H1 (cell line): Measurements from ENCODE around the gene TOB1. TPM values are rescaled to one million over a fixed set of nuclear protein-coding genes. Genes with fewer than 3 reads are reported as not detected.

Experiments
- CTCF ChIA-PET: fragments of 300-600 bp; sonication (Branson Sonifier 250); formaldehyde crosslinking; loops from one replicate; lab custom pipeline; 2021; ENCODE audit not compliant: partially characterized antibody; lab: Charles Lee
- POLR2A ChIA-PET: fragments of 300-600 bp; sonication (Branson Sonifier 250); formaldehyde crosslinking; loops from one replicate; lab custom pipeline; 2021; ENCODE audit warnings: inconsistent platforms; ENCODE audit not compliant: partially characterized antibody; lab: Charles Lee
- DNase-seq, 2 experiments: peaks; one replicate each; pipeline versions ENCODE4 v3.0.0 to v3.0.0-alpha.2; 2010 to 2022; ENCODE audit warnings: low spot score in 2 of 2, low read depth in 1 of 2, mixed read lengths in 1 of 2
- FAIRE-seq: peaks from 2 replicates; lab custom pipeline; 2011; peaks lifted over from hg19 to GRCh38; lab: Jason Lieb, UNC
- H2AFZ ChIP-seq: 2 replicates; pipeline ENCODE4 v1.8.1; 2012; ENCODE audit warnings: low read length, inconsistent platforms
- H2AK5ac ChIP-seq: 2 replicates; pipeline ENCODE4 v1.6.1; 2013; ENCODE audit warnings: low read depth, low read length
- H2BK120ac ChIP-seq: replicated peaks from 2 replicates; pipeline ENCODE3; 2013; ENCODE audit warnings: low read depth, low read length, inconsistent platforms
- H2BK12ac ChIP-seq: 2 replicates; pipeline ENCODE4 v1.6.1; 2013; ENCODE audit warnings: low read depth, low read length
- H2BK15ac ChIP-seq: 2 replicates; pipeline ENCODE4 v1.6.1; 2013; ENCODE audit warnings: low read length
- H2BK20ac ChIP-seq: 2 replicates; pipeline ENCODE4 v1.6.1; 2013; ENCODE audit warnings: low read length
- H2BK5ac ChIP-seq: 2 replicates; pipeline ENCODE4 v1.6.1; 2013; ENCODE audit warnings: low read depth, low read length
- H3K14ac ChIP-seq: 2 replicates; pipeline ENCODE4 v1.6.1; 2013; ENCODE audit warnings: inconsistent platforms; ENCODE audit not compliant: insufficient read length
- H3K18ac ChIP-seq: 2 replicates; pipeline ENCODE4 v1.6.1; 2013; ENCODE audit warnings: low read length; ENCODE audit errors: extremely low read depth
- H3K23ac ChIP-seq: 2 replicates; pipeline ENCODE4 v1.6.1; 2013; ENCODE audit warnings: inconsistent platforms; ENCODE audit not compliant: insufficient read length
- H3K23me2 ChIP-seq: 2 replicates; pipeline ENCODE4 v1.6.1; 2013; ENCODE audit warnings: low read depth, low read length
- H3K27ac ChIP-seq: 2 replicates; pipeline ENCODE4 v1.6.1; 2011; ENCODE audit warnings: low read depth, low read length, inconsistent platforms
- H3K27me3 ChIP-seq, 4 experiments: replicated peaks in 1 of 4; 1 replicate in 1 of 4; 2 replicates in 3 of 4; pipeline versions ENCODE4 v1.6.1 to v1.8.1; 2011 to 2013; ENCODE audit warnings: low read length in 3 of 4, mild to moderate bottlenecking in 3 of 4, inconsistent platforms in 2 of 4, mixed read lengths in 2 of 4, moderate library complexity in 1 of 4; ENCODE audit not compliant: control insufficient read depth in 3 of 4, insufficient read depth in 3 of 4; ENCODE audit errors: extremely low read depth in 1 of 4
- H3K36me3 ChIP-seq, 4 experiments: 2 replicates each; pipeline versions ENCODE4 v1.6.1 to v1.8.1; 2011 to 2013; ENCODE audit warnings: mild to moderate bottlenecking in 4 of 4, low read length in 3 of 4, moderate library complexity in 2 of 4, control low read depth in 1 of 4, inconsistent platforms in 1 of 4; ENCODE audit not compliant: insufficient read depth in 4 of 4, control insufficient read depth in 2 of 4
- H3K4ac ChIP-seq: replicated peaks from 2 replicates; pipeline ENCODE3; 2013; ENCODE audit warnings: low read length, low read depth, mixed read lengths, inconsistent platforms; ENCODE audit not compliant: insufficient read length
- H3K4me1 ChIP-seq, 4 experiments: replicated peaks in 1 of 4; 1 replicate in 1 of 4; 2 replicates in 3 of 4; pipeline versions ENCODE4 v1.6.1 to v1.8.1; 2011 to 2013; ENCODE audit warnings: low read length in 3 of 4, inconsistent platforms in 2 of 4, mixed read lengths in 1 of 4; ENCODE audit not compliant: insufficient read depth in 4 of 4, control insufficient read depth in 3 of 4
- H3K4me2 ChIP-seq, 2 experiments: 2 replicates each; pipeline versions ENCODE4 v1.6.1 to v1.8.1; 2011 to 2013; ENCODE audit warnings: low read depth in 2 of 2, low read length in 2 of 2, control low read depth in 1 of 2, inconsistent platforms in 1 of 2, mild to moderate bottlenecking in 1 of 2; ENCODE audit not compliant: insufficient read depth in 1 of 2
- H3K4me3 ChIP-seq, 4 experiments: fragments of 200-600, 300-600 bp in 1 of 4; sonication (generic), shearing (Covaris generic), sonication (Bioruptor Twin) in 1 of 4; 2 replicates each; pipeline versions ENCODE4 v1.5.1 to v1.8.1; 2011 to 2016; ENCODE audit warnings: low read length in 4 of 4, low read depth in 3 of 4, control low read depth in 2 of 4, inconsistent platforms in 2 of 4, mild to moderate bottlenecking in 2 of 4, mixed read lengths in 1 of 4, moderate library complexity in 1 of 4; ENCODE audit not compliant: insufficient read depth in 2 of 4; ENCODE audit errors: extremely low read depth in 1 of 4
- H3K56ac ChIP-seq: replicated peaks from 2 replicates; pipeline ENCODE3; 2013; ENCODE audit warnings: low read depth, mild to moderate bottlenecking, mixed read lengths, low read length, inconsistent platforms; ENCODE audit not compliant: insufficient read length
- H3K79me1 ChIP-seq: 2 replicates; pipeline ENCODE4 v1.6.1; 2013; ENCODE audit warnings: low read depth, low read length, control low read depth
- H3K79me2 ChIP-seq, 2 experiments: 2 replicates each; pipeline versions ENCODE4 v1.6.1 to v1.8.1; 2012 to 2013; ENCODE audit warnings: low read length in 2 of 2, mild to moderate bottlenecking in 2 of 2, inconsistent platforms in 1 of 2; ENCODE audit not compliant: insufficient read depth in 2 of 2, control insufficient read depth in 1 of 2
- H3K9ac ChIP-seq, 4 experiments: replicated peaks in 1 of 4; 1 replicate in 1 of 4; 2 replicates in 3 of 4; pipeline versions ENCODE4 v1.6.1 to v1.8.1; 2011 to 2013; ENCODE audit warnings: low read depth in 3 of 4, low read length in 3 of 4, control low read depth in 2 of 4, mild to moderate bottlenecking in 2 of 4, moderate library complexity in 2 of 4, inconsistent platforms in 1 of 4; ENCODE audit errors: extremely low read depth in 1 of 4
- H3K9me3 ChIP-seq, 2 experiments: 2 replicates each; pipeline versions ENCODE4 v1.6.1 to v1.8.1; 2012 to 2013; ENCODE audit warnings: mild to moderate bottlenecking in 2 of 2, moderate library complexity in 2 of 2, control low read depth in 1 of 2, inconsistent platforms in 1 of 2, low read depth in 1 of 2, low read length in 1 of 2, mixed read lengths in 1 of 2; ENCODE audit not compliant: insufficient read depth in 2 of 2
- H4K20me1 ChIP-seq, 2 experiments: replicated peaks in 1 of 2; 2 replicates each; pipeline versions ENCODE3 to v1.8.1; 2011 to 2013; ENCODE audit warnings: inconsistent platforms in 2 of 2, low read length in 2 of 2, mild to moderate bottlenecking in 1 of 2; ENCODE audit not compliant: insufficient read depth in 2 of 2, control insufficient read depth in 1 of 2
- H4K5ac ChIP-seq: 2 replicates; pipeline ENCODE4 v1.6.1; 2013; ENCODE audit warnings: low read length, low read depth, mixed read lengths, inconsistent platforms; ENCODE audit not compliant: insufficient read length
- H4K8ac ChIP-seq: 2 replicates; pipeline ENCODE4 v1.8.0; 2013; ENCODE audit warnings: mild to moderate bottlenecking, moderate library complexity, low read length, inconsistent platforms; ENCODE audit not compliant: insufficient read depth; ENCODE audit errors: extremely low read depth
- H4K91ac ChIP-seq: replicated peaks from 2 replicates; pipeline ENCODE3; 2013; ENCODE audit warnings: low read length, mixed read lengths, inconsistent platforms; ENCODE audit not compliant: insufficient read length
- BACH1 ChIP-seq: IDR thresholded peaks from 2 replicates; pipeline ENCODE4 v1.6.1; 2012; ENCODE audit warnings: low read length, improper control_type of control experiment
- BRCA1 ChIP-seq: IDR thresholded peaks from 2 replicates; pipeline ENCODE4 v1.6.1; 2012; ENCODE audit warnings: low read depth, low read length, improper control_type of control experiment
- MAX ChIP-seq: IDR thresholded peaks from 2 replicates; pipeline ENCODE4 v1.6.1; 2012; ENCODE audit warnings: inconsistent platforms
- RAD21 ChIP-seq, 2 experiments: IDR thresholded peaks in 1 of 2; conservative IDR thresholded peaks in 1 of 2; 2 replicates each; pipeline ENCODE4 v1.6.1; 2011; ENCODE audit warnings: low read depth in 2 of 2, low read length in 2 of 2, improper control_type of control experiment in 1 of 2, inconsistent platforms in 1 of 2, mild to moderate bottlenecking in 1 of 2, moderate library complexity in 1 of 2
- RBBP5 ChIP-seq: IDR thresholded peaks from 2 replicates; pipeline ENCODE4 v1.7.1; 2012; ENCODE audit warnings: low read depth, mild to moderate bottlenecking, inconsistent platforms, low read length, moderate library complexity, borderline replicate concordance
- WGBS, 2 experiments: shearing (Covaris generic) in 1 of 2; methylation state at CpG; one replicate each; pipeline versions ENCODE4 v1.1.6 to v1.1.7; 2013 to 2015; ENCODE audit warnings: low lambda C conversion rate in 2 of 2, mixed read lengths in 2 of 2, inconsistent platforms in 1 of 2, low coverage in 1 of 2, missing lambda C conversion rate in 1 of 2; ENCODE audit not compliant: insufficient replicate concordance in 2 of 2, insufficient coverage in 1 of 2, insufficient read length in 1 of 2; ENCODE audit errors: extremely low coverage in 1 of 2, missing lambda C conversion rate in 1 of 2; 5-methylcytosine and 5-hydroxymethylcytosine counted together
- polyA plus RNA-seq, 7 experiments: library from polyadenylated mRNA; depleted of rRNA in 3 of 7; stranded (reverse) in 5 of 7; unstranded in 2 of 7; fragments of >200 nt in 5 of 7; fragments of 200-250 nt in 2 of 7; gene quantifications; 1 replicate in 5 of 7; 2 replicates in 1 of 7; 4 replicates in 1 of 7; pipeline versions ENCODE4 v1.2.1 to v1.2.3, GENCODE V29; 2011 to 2013; ENCODE audit warnings: missing spikeins in 2 of 7, mixed read lengths in 2 of 7
- total RNA-seq: library from RNA; stranded (reverse); fragmentation: NEBNext Ultra II Directional; extraction: Animal tissue kit (Norgen Biotek cat#: 25700); gene quantifications from 2 replicates; pipeline ENCODE4 v1.2.1, GENCODE V29; 2021

The TOB1 gene
- total and polyA plus RNA-seq, 2 of the 8 experiments (the other 6 are each of a cell fraction or from before 2014, with no cell fraction given) = 14.4 to 20.8 TPM

- no peak overlapping the region for H3K4me3 ChIP-seq
- no peak for FAIRE-seq
- H2BK5ac ChIP-seq = no peak overlapping the region; the same call in 1 of the 2 replicates
- peak overlapping the region; percentile 96 for H2AFZ ChIP-seq
- H3K23me2 ChIP-seq = no peaks in the 10 kb centered on the region
- H3K14ac ChIP-seq = no peak overlapping the region
- no peaks in the 10 kb centered on the region for H3K9me3 ChIP-seq
- no peak overlapping the region for H3K4ac ChIP-seq
- ChIA-PET CTCF (interaction anchor here (1.1 to 1.5 kb wide), 3 partner anchors 16 to 62 kb away, joined by 3 to 4 read pairs (median 3); no protein-coding TSS in a partner anchor), POLR2A (interaction anchor here (0.7 to 2.6 kb wide), 5 partner anchors 12 to 148 kb away, joined by 3 to 18 read pairs (median 3); partner anchors contain the start of gene TOB1)
- H3K23ac ChIP-seq = no peak overlapping the region
- H3K18ac ChIP-seq = peak overlapping the region; percentile 63
- TF ChIP-seq BACH1 (no peak), RAD21 (IDR thresholded peaks at IDR 0.05 in 1 of 2, conservative IDR thresholded peaks at IDR 0.05 in 1 of 2; ENCODE audit: low read depth in 2 of 2, low read length in 2 of 2) (no peak), MAX (peak; percentile 43; the same call in 1 of the 2 replicates), BRCA1 (no peak), RBBP5 (no peak)
- H3K56ac ChIP-seq = no peak overlapping the region
- H4K91ac ChIP-seq = no peak overlapping the region
- no peaks in the 10 kb centered on the region for H4K20me1 ChIP-seq
- no peaks in the 10 kb centered on the region for H3K27me3 ChIP-seq
- H2BK15ac ChIP-seq = peak overlapping the region; percentile 19; the same call in 1 of the 2 replicates
- no peak overlapping the region for H2BK120ac ChIP-seq
- H3K36me3 ChIP-seq = no peaks in the 10 kb centered on the region
- DNase-seq = no peak
- no peak overlapping the region for H3K4me2 ChIP-seq
- H4K5ac ChIP-seq = no peak overlapping the region
- no peaks in the 10 kb centered on the region for H3K79me1 ChIP-seq
- peak overlapping the region; percentile 40 for H4K8ac ChIP-seq
- 88% methylated on average over 28 of the region's 28 CpGs; no CpG with 5 or more reads in 1 of the 2 experiments for WGBS, 2 experiments
- H3K4me1 ChIP-seq = peaks cover 8 to 20% (median 15%) of the 10 kb centered on the region in 4 experiments
- H3K9ac ChIP-seq = no peak overlapping the region
- no peaks in the 10 kb centered on the region for H3K79me2 ChIP-seq
- H2BK20ac ChIP-seq = peak overlapping the region; percentile 72; the same call in 1 of the 2 replicates
- H3K27ac ChIP-seq = no peak overlapping the region
- peak overlapping the region; percentile 89; the same call in 1 of the 2 replicates for H2BK12ac ChIP-seq
- no peak overlapping the region; the same call in 1 of the 2 replicates for H2AK5ac ChIP-seq
These were observed 27.2 kb upstream of the TOB1 start for GRCh38 chr17:50893183-50893993.
